Endothelial cell of umbilical vein (primary cell): Measurements from ENCODE around the gene ZNF57.
"Not testable (repeated sequence)": the region's sequence is repeated elsewhere in the genome, so short reads cannot be mapped to it uniquely, and the experiment has no call there.

Source experiments
- CTCF ChIP-seq, 2 donors: IDR thresholded peaks; 1 replicate in 1 of 2; 2 replicates in 1 of 2; pipeline ENCODE4 v1.5.1; 2011; ENCODE audit warnings: low read length in 2 of 2, mild to moderate bottlenecking in 2 of 2, moderate library complexity in 2 of 2, control low read depth in 1 of 2, inconsistent platforms in 1 of 2, low read depth in 1 of 2; ENCODE audit not compliant: insufficient read depth in 1 of 2; ENCODE audit errors: extremely low read depth in 1 of 2
- EZH2 ChIP-seq: IDR thresholded peaks from 2 replicates; pipeline ENCODE4 v1.6.1; 2012; ENCODE audit warnings: borderline replicate concordance, low read depth, mild to moderate bottlenecking, moderate library complexity, low read length, inconsistent platforms; ENCODE audit not compliant: severe bottlenecking
- MAX ChIP-seq: IDR thresholded peaks from 2 replicates; pipeline ENCODE4 v1.6.1; 2011; ENCODE audit not compliant: insufficient read depth, insufficient read length
- POLR2A ChIP-seq: IDR thresholded peaks from 2 replicates; pipeline ENCODE4 v1.6.1; 2012; ENCODE audit warnings: low read depth, mild to moderate bottlenecking, control low read depth, low read length

- TF ChIP-seq CTCF (IDR thresholded peaks at IDR 0.05; ENCODE audit: extremely low read depth in 1 of 2, insufficient read depth in 1 of 2, low read depth in 1 of 2, low read length in 2 of 2); EZH2; POLR2A; MAX: not testable (repeated sequence)
Observed at GRCh38 chr19:2872175-2872574, 28.6 kb upstream of the ZNF57 start.
